ENCODE measurements around the gene DPP10.

Gene DPP10

DNA sequence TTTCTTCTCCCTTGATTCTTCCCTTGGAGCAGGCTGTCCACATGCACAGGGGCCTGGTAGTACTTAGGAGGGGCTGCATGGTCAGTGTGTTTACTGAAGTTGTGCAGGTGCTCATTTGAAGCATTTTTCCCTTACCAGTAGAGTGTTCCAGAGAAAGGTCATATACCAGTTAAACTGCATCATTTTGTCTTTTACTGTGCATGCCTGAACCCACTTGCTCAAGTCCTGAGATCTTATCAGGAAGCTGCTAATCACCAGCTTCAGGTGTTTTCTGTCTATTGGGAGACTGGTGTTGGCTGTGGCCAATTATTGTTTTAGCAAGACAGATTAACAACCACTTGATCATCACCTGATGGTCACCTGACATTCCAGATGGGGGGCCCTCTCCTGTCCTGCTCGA, 676.6 kb downstream of the DPP10 start:
- Histone ChIP-seq H3K36me3 (replicated peaks in 1 of 2; ENCODE audit: control insufficient read depth in 2 of 2, insufficient read depth in 2 of 2, low read length in 2 of 2) (no peaks in the 10 kb centered on the region), H3K9ac (ENCODE audit: low read depth, low read length, poor library complexity) (no peak overlapping the region), H2BK12ac (ENCODE audit: low read length) (no peak overlapping the region), H3K4me2 (ENCODE audit: insufficient read depth, low read length, poor library complexity, severe bottlenecking) (no peak overlapping the region), H4K91ac (ENCODE audit: low read depth, low read length, poor library complexity) (no peak overlapping the region), H3K18ac (ENCODE audit: low read length) (no peak overlapping the region), H3K4ac (ENCODE audit: low read length) (no peak overlapping the region), H2AFZ (ENCODE audit: low read length) (no peak overlapping the region), H4K8ac (ENCODE audit: low read depth, low read length) (no peak overlapping the region), H3K4me3 (ENCODE audit: low read length in 2 of 2) (no peak overlapping the region), H2BK5ac (ENCODE audit: low read length) (no peak overlapping the region), H3K79me1 (ENCODE audit: low read depth, low read length) (no peaks in the 10 kb centered on the region), H3K14ac (ENCODE audit: low read length) (no peak overlapping the region), H3K27ac (replicated peaks; ENCODE audit: low read length) (no peak overlapping the region), H2BK120ac (ENCODE audit: low read depth, low read length) (no peak overlapping the region), H3K27me3 (ENCODE audit: control insufficient read depth in 3 of 3, insufficient read depth in 3 of 3, low read depth in 1 of 3, low read length in 3 of 3) (no peaks in the 10 kb centered on the region), H3K4me1 (ENCODE audit: control insufficient read depth in 2 of 2, insufficient read depth in 1 of 2, low read depth in 1 of 2, low read length in 2 of 2) (no peaks in the 10 kb centered on the region), H2AK5ac (ENCODE audit: low read depth, low read length) (no peak overlapping the region), H3K23ac (ENCODE audit: low read depth, low read length, poor library complexity) (no peak overlapping the region), H3K9me3 (replicated peaks in 1 of 2; ENCODE audit: control insufficient read depth in 2 of 2, insufficient read depth in 1 of 2, low read depth in 1 of 2, low read length in 2 of 2) (no peaks in the 10 kb centered on the region), H2BK15ac (ENCODE audit: low read length) (no peak overlapping the region)
- WGBS, 2 donors (ENCODE audit: extremely low coverage in 2 of 2, insufficient read length in 2 of 2, insufficient replicate concordance in 1 of 2): no CpG with 5 or more reads among the region's 1 CpG
- no peak for DNase-seq (ENCODE audit: low spot score)

DNA sequence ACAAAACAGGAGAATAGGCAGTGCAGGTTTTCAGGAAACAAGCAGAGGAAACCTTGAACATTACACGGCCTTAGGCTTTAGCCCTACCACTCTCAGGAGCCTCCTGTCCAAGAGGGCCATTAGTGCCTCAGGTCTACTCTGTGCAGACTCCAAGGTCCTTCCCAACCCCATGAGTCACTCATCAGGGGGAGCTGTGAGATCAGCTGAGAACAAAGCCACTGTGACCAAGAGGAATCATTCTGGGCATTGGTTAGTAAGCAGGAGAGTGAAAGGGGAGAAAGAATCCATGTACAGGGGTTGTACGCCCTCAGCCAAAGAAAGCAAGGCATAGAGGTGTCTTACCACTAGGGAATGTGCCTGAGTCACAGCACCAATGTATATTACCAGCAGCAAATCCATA, 680.3 kb downstream of the DPP10 start:
- Histone ChIP-seq H2BK120ac (ENCODE audit: low read depth, low read length) (no peak overlapping the region), H2BK5ac (ENCODE audit: low read length) (no peak overlapping the region), H3K27me3 (ENCODE audit: control insufficient read depth in 3 of 3, insufficient read depth in 3 of 3, low read depth in 1 of 3, low read length in 3 of 3) (no peaks in the 10 kb centered on the region), H2BK12ac (ENCODE audit: low read length) (no peak overlapping the region), H3K27ac (replicated peaks; ENCODE audit: low read length) (no peak overlapping the region), H2AK5ac (ENCODE audit: low read depth, low read length) (no peak overlapping the region), H3K14ac (ENCODE audit: low read length) (no peak overlapping the region), H3K4me2 (ENCODE audit: insufficient read depth, low read length, poor library complexity, severe bottlenecking) (no peak overlapping the region), H3K9me3 (replicated peaks in 1 of 2; ENCODE audit: control insufficient read depth in 2 of 2, insufficient read depth in 1 of 2, low read depth in 1 of 2, low read length in 2 of 2) (no peaks in the 10 kb centered on the region), H3K23ac (ENCODE audit: low read depth, low read length, poor library complexity) (no peak overlapping the region), H3K36me3 (replicated peaks in 1 of 2; ENCODE audit: control insufficient read depth in 2 of 2, insufficient read depth in 2 of 2, low read length in 2 of 2) (no peaks in the 10 kb centered on the region), H4K8ac (ENCODE audit: low read depth, low read length) (no peak overlapping the region), H3K4ac (ENCODE audit: low read length) (no peak overlapping the region), H2AFZ (ENCODE audit: low read length) (no peak overlapping the region), H3K4me1 (ENCODE audit: control insufficient read depth in 2 of 2, insufficient read depth in 1 of 2, low read depth in 1 of 2, low read length in 2 of 2) (no peaks in the 10 kb centered on the region), H3K4me3 (ENCODE audit: low read length in 2 of 2) (no peak overlapping the region), H3K18ac (ENCODE audit: low read length) (no peak overlapping the region), H3K79me1 (ENCODE audit: low read depth, low read length) (no peaks in the 10 kb centered on the region), H2BK15ac (ENCODE audit: low read length) (no peak overlapping the region), H3K9ac (ENCODE audit: low read depth, low read length, poor library complexity) (no peak overlapping the region), H4K91ac (ENCODE audit: low read depth, low read length, poor library complexity) (no peak overlapping the region)
- no peak for DNase-seq (ENCODE audit: low spot score)
- WGBS, 2 donors (ENCODE audit: extremely low coverage in 2 of 2, insufficient read length in 2 of 2, insufficient replicate concordance in 1 of 2): no CpG with 5 or more reads among the region's 2 CpGs

DNA sequence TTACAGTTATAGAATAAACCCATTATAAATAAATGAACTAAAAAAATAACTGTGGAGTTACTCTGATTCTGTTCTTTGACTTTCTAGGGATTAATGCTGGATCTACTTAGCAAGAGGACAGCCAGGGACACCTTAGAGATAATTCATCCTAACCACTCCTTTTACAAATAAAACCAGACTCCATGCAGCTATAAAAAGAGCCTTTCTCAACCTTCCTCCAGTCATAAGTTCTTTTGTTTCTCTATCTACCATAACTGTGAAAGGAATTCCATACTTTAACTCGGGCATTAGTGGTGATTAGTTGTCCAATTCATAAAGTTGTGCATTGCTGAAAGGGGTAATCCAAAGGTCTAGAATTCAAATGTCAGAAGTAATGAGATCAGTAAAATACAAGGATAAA, 682.4 kb downstream of the DPP10 start:
- H3K79me1 ChIP-seq (ENCODE audit: low read depth, low read length): no peaks in the 10 kb centered on the region
- no peak overlapping the region for H4K8ac ChIP-seq (ENCODE audit: low read depth, low read length)
- no peaks in the 10 kb centered on the region for H3K9me3 ChIP-seq (replicated peaks in 1 of 2; ENCODE audit: control insufficient read depth in 2 of 2, insufficient read depth in 1 of 2, low read depth in 1 of 2, low read length in 2 of 2)
- no peak overlapping the region for H2AK5ac ChIP-seq (ENCODE audit: low read depth, low read length)
- H2BK5ac ChIP-seq (ENCODE audit: low read length): no peak overlapping the region
- H2AFZ ChIP-seq (ENCODE audit: low read length): no peak overlapping the region
- no peak overlapping the region for H4K91ac ChIP-seq (ENCODE audit: low read depth, low read length, poor library complexity)
- no peaks in the 10 kb centered on the region for H3K27me3 ChIP-seq (ENCODE audit: control insufficient read depth in 3 of 3, insufficient read depth in 3 of 3, low read depth in 1 of 3, low read length in 3 of 3)
- H3K27ac ChIP-seq (replicated peaks; ENCODE audit: low read length): no peak overlapping the region
- H2BK12ac ChIP-seq (ENCODE audit: low read length): no peak overlapping the region
- H3K23ac ChIP-seq (ENCODE audit: low read depth, low read length, poor library complexity): no peak overlapping the region
- WGBS, 2 donors (ENCODE audit: extremely low coverage in 2 of 2, insufficient read length in 2 of 2, insufficient replicate concordance in 1 of 2): no CpG with 5 or more reads among the region's 1 CpG
- H3K9ac ChIP-seq (ENCODE audit: low read depth, low read length, poor library complexity): no peak overlapping the region
- no peak overlapping the region for H2BK120ac ChIP-seq (ENCODE audit: low read depth, low read length)
- no peak overlapping the region for H3K4me2 ChIP-seq (ENCODE audit: insufficient read depth, low read length, poor library complexity, severe bottlenecking)
- DNase-seq (ENCODE audit: low spot score): no peak
- H3K4me3 ChIP-seq (ENCODE audit: low read length in 2 of 2): no peak overlapping the region
- H2BK15ac ChIP-seq (ENCODE audit: low read length): no peak overlapping the region
- no peak overlapping the region for H3K4ac ChIP-seq (ENCODE audit: low read length)
- H3K36me3 ChIP-seq (replicated peaks in 1 of 2; ENCODE audit: control insufficient read depth in 2 of 2, insufficient read depth in 2 of 2, low read length in 2 of 2): no peaks in the 10 kb centered on the region
- no peak overlapping the region for H3K14ac ChIP-seq (ENCODE audit: low read length)
- H3K18ac ChIP-seq (ENCODE audit: low read length): no peak overlapping the region
- H3K4me1 ChIP-seq (ENCODE audit: control insufficient read depth in 2 of 2, insufficient read depth in 1 of 2, low read depth in 1 of 2, low read length in 2 of 2): no peaks in the 10 kb centered on the region

DNA sequence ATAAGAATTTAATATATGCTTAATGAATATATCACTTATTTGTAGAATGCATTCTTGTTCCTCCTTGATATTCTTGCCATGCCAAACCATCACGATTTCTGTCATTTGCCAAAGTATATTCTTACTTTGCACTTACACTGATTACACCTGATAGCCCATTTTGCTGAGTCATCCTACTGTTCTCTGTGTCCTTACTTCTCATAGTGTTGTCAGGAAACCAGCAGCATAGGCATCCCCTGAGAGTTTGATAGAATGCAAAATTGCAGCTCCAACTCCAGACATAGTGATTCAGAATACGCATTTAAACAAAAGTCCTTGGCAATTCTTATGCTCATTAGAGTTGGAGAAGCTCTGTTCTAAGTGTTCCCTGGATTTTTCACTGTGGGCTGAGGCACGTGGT, 687.1 kb downstream of the DPP10 start:
- H3K27me3 ChIP-seq (ENCODE audit: control insufficient read depth in 3 of 3, insufficient read depth in 3 of 3, low read depth in 1 of 3, low read length in 3 of 3): no peaks in the 10 kb centered on the region
- H3K14ac ChIP-seq (ENCODE audit: low read length): no peak overlapping the region
- WGBS, 2 donors (ENCODE audit: extremely low coverage in 2 of 2, insufficient read length in 2 of 2, insufficient replicate concordance in 1 of 2): no CpG with 5 or more reads among the region's 3 CpGs
- H4K8ac ChIP-seq (ENCODE audit: low read depth, low read length): no peak overlapping the region
- no peak overlapping the region for H3K4ac ChIP-seq (ENCODE audit: low read length)
- no peak overlapping the region for H3K27ac ChIP-seq (replicated peaks; ENCODE audit: low read length)
- no peaks in the 10 kb centered on the region for H3K9me3 ChIP-seq (replicated peaks in 1 of 2; ENCODE audit: control insufficient read depth in 2 of 2, insufficient read depth in 1 of 2, low read depth in 1 of 2, low read length in 2 of 2)
- no peak overlapping the region for H3K18ac ChIP-seq (ENCODE audit: low read length)
- H2AFZ ChIP-seq (ENCODE audit: low read length): no peak overlapping the region
- H2BK5ac ChIP-seq (ENCODE audit: low read length): no peak overlapping the region
- H2BK120ac ChIP-seq (ENCODE audit: low read depth, low read length): no peak overlapping the region
- no peak overlapping the region for H3K4me2 ChIP-seq (ENCODE audit: insufficient read depth, low read length, poor library complexity, severe bottlenecking)
- no peaks in the 10 kb centered on the region for H3K36me3 ChIP-seq (replicated peaks in 1 of 2; ENCODE audit: control insufficient read depth in 2 of 2, insufficient read depth in 2 of 2, low read length in 2 of 2)
- H3K23ac ChIP-seq (ENCODE audit: low read depth, low read length, poor library complexity): no peak overlapping the region
- no peak overlapping the region for H2BK15ac ChIP-seq (ENCODE audit: low read length)
- no peak overlapping the region for H2AK5ac ChIP-seq (ENCODE audit: low read depth, low read length)
- no peak for DNase-seq (ENCODE audit: low spot score)
- no peak overlapping the region for H3K4me3 ChIP-seq (ENCODE audit: low read length in 2 of 2)
- no peaks in the 10 kb centered on the region for H3K4me1 ChIP-seq (ENCODE audit: control insufficient read depth in 2 of 2, insufficient read depth in 1 of 2, low read depth in 1 of 2, low read length in 2 of 2)
- no peak overlapping the region for H2BK12ac ChIP-seq (ENCODE audit: low read length)
- H3K79me1 ChIP-seq (ENCODE audit: low read depth, low read length): no peaks in the 10 kb centered on the region
- no peak overlapping the region for H3K9ac ChIP-seq (ENCODE audit: low read depth, low read length, poor library complexity)
- H4K91ac ChIP-seq (ENCODE audit: low read depth, low read length, poor library complexity): no peak overlapping the region
